K562 (cell line): ENCODE measurements around the gene NPIPA5. TPM values are rescaled to one million over a fixed set of nuclear protein-coding genes. Genes with fewer than 3 reads are reported as not detected.
"Not testable (repeated sequence)": the region's sequence is repeated elsewhere in the genome, so short reads cannot be mapped to it uniquely, and the experiment has no call there.

Source experiments
- ATAC-seq: fragments of 200-7000 bp; cut with Tn5 transposase; 3 replicates; pipeline ENCODE4 v1.9.1; 2020; ENCODE audit warnings: moderate library complexity
- BruUV-seq: library from RNA; stranded (reverse); fragments of 400-500 nt; replicated peaks from 2 replicates; lab custom pipeline; 2021; lab: Mats Ljungman, UMichigan
- CTCF ChIA-PET: fragments of 300-600 bp; formaldehyde crosslinking; extraction: SDS; loops from one replicate; lab custom pipeline; 2021; ENCODE audit warnings: low intra/inter-chr PET ratio; lab: Yijun Ruan, JAX
- POLR2A ChIA-PET: fragments of 300-600, 350-650 bp; sonication (Branson Sonifier 250); formaldehyde crosslinking; extraction: SDS; loops from one replicate; lab custom pipeline; 2021; ENCODE audit warnings: antibody characterized with exemption, inconsistent platforms; lab: Yijun Ruan, JAX
- DNase-seq, 4 experiments: peaks; one replicate each; pipeline versions ENCODE4 v3.0.0 to v3.0.0-alpha.2; 2011 to 2018; ENCODE audit warnings: low spot score in 3 of 4, mixed read lengths in 3 of 4; ENCODE audit errors: extremely low read depth in 1 of 4
- FAIRE-seq: peaks from 2 replicates; lab custom pipeline; 2011; peaks lifted over from hg19 to GRCh38; lab: Jason Lieb, UNC
- H2AFZ ChIP-seq: 2 replicates; pipeline ENCODE4 v1.6.0; 2011; ENCODE audit warnings: low read depth, low read length, control low read depth, inconsistent platforms
- H3K27ac ChIP-seq: fragments of 200-600 bp; 3 replicates; pipeline ENCODE4 v1.8.0; 2011; ENCODE audit warnings: low read depth, mild to moderate bottlenecking, control low read depth, inconsistent platforms, low read length, moderate library complexity, mixed read lengths; ENCODE audit errors: extremely low read depth
- H3K27me3 ChIP-seq, 2 experiments: fragments of 300-600 bp in 1 of 2; 2 replicates in 1 of 2; 3 replicates in 1 of 2; pipeline versions ENCODE4 v1.6.0 to v1.8.0; 2011; ENCODE audit warnings: inconsistent platforms in 2 of 2, low read length in 2 of 2, mild to moderate bottlenecking in 1 of 2, mixed read lengths in 1 of 2, moderate library complexity in 1 of 2; ENCODE audit not compliant: control insufficient read depth in 2 of 2, insufficient read depth in 2 of 2
- H3K36me3 ChIP-seq: fragments of 300-600 bp; 3 replicates; pipeline ENCODE4 v1.8.0; 2011; ENCODE audit warnings: mild to moderate bottlenecking, low read length, inconsistent platforms; ENCODE audit not compliant: control insufficient read depth, insufficient read depth
- H3K4me1 ChIP-seq, 2 experiments: fragments of 200-600 bp in 1 of 2; replicated peaks in 1 of 2; 2 replicates in 1 of 2; 3 replicates in 1 of 2; pipeline versions ENCODE4 v1.5.1 to v1.8.0; 2011; ENCODE audit warnings: inconsistent platforms in 2 of 2, low read length in 2 of 2, mild to moderate bottlenecking in 1 of 2, mixed read lengths in 1 of 2, moderate library complexity in 1 of 2; ENCODE audit not compliant: control insufficient read depth in 2 of 2, insufficient read depth in 2 of 2
- H3K4me2 ChIP-seq: 2 replicates; pipeline ENCODE4 v1.6.1; 2011; ENCODE audit warnings: low read length, control low read depth, inconsistent platforms, mixed read lengths; ENCODE audit not compliant: insufficient read depth
- H3K4me3 ChIP-seq: fragments of 200-600 bp; sonication (generic), shearing (Covaris generic); 2 replicates; pipeline ENCODE4 v1.5.1; 2016; ENCODE audit warnings: control low read depth, inconsistent platforms
- H3K79me2 ChIP-seq: fragments of 200-600 bp; 3 replicates; pipeline ENCODE4 v1.8.0; 2011; ENCODE audit warnings: low read length, inconsistent platforms; ENCODE audit not compliant: control insufficient read depth, insufficient read depth
- H3K9ac ChIP-seq, 2 experiments: 2 replicates each; pipeline versions ENCODE4 v1.6.0 to v1.6.1; 2011; ENCODE audit warnings: low read depth in 2 of 2, low read length in 2 of 2, control low read depth in 1 of 2, inconsistent platforms in 1 of 2, mild to moderate bottlenecking in 1 of 2, mixed read lengths in 1 of 2; ENCODE audit not compliant: insufficient read depth in 1 of 2
- H3K9me1 ChIP-seq: one replicate; pipeline ENCODE4 v1.6.0; 2011; ENCODE audit warnings: inconsistent platforms, mild to moderate bottlenecking, low read length, moderate library complexity; ENCODE audit not compliant: control insufficient read depth, insufficient read depth
- H3K9me3 ChIP-seq: replicated peaks from 2 replicates; pipeline ENCODE4 v1.5.1; 2011; ENCODE audit warnings: low read depth, low read length, inconsistent platforms; ENCODE audit not compliant: control insufficient read depth, insufficient read depth
- H4K20me1 ChIP-seq: replicated peaks from 2 replicates; pipeline ENCODE4 v1.6.1; 2011; ENCODE audit warnings: low read length, inconsistent platforms, mixed read lengths; ENCODE audit not compliant: control insufficient read depth, insufficient read depth
- HMBOX1 ChIP-seq: sonication (generic); IDR thresholded peaks from 2 replicates; pipeline ENCODE4 v1.6.1; 2016
- SPI1 ChIP-seq: IDR thresholded peaks from 2 replicates; pipeline ENCODE4 v1.6.1; 2011; ENCODE audit warnings: low read depth, low read length, control low read depth, borderline replicate concordance
- ZNF184 ChIP-seq: sonication (generic); formaldehyde crosslinking; IDR thresholded peaks from 2 replicates; pipeline ENCODE4 v1.5.0; 2020; ENCODE audit warnings: missing genetic modification reagents
- ZNF316 ChIP-seq: fragments of 450-650 bp; IDR thresholded peaks from 2 replicates; pipeline ENCODE4 v1.6.1; 2016
- ZNF445 ChIP-seq: fragments of 250-450 bp; sonication (Bioruptor Pico); IDR thresholded peaks from 2 replicates; pipeline ENCODE4 v1.4.0; 2020; ENCODE audit warnings: low read depth, mild to moderate bottlenecking, moderate library complexity
- WGBS: fragments of 100-300 bp; shearing (Covaris generic); methylation state at CpG from one replicate; pipeline ENCODE4 v1.1.6; 2016; ENCODE audit warnings: low coverage, mixed read lengths; ENCODE audit not compliant: insufficient coverage; ENCODE audit errors: missing lambda C conversion rate; 5-methylcytosine and 5-hydroxymethylcytosine counted together
- in situ Hi-C: fragments of 300-500 bp; cut with MboI; formaldehyde crosslinking; loops from 4 replicates; pipeline ENCODE4 v1.15.0; 2018; ENCODE audit warnings: inconsistent platforms, mixed read lengths
- intact Hi-C: fragments of 100-400 bp; cut with micrococcal nuclease; formaldehyde crosslinking; loops from 2 replicates; pipeline ENCODE4 v1.14.2; 2022
- polyA plus RNA-seq, 8 experiments: library from polyadenylated mRNA; depleted of rRNA in 4 of 8; stranded (reverse) in 5 of 8; unstranded in 3 of 8; fragments of >200 nt; fragmentation: Nextera tagmentation in 2 of 8; fragmentation: Illumina TruSeq in 1 of 8; extraction: Ambion mirVana in 2 of 8; extraction: Trizol in 1 of 8; gene quantifications; 2 replicates each; pipeline versions ENCODE4 v1.2.1 to v1.2.3, GENCODE V29; 2011 to 2014; ENCODE audit warnings: inconsistent platforms in 1 of 8, missing spikeins in 1 of 8
- total RNA-seq, 7 experiments: library from RNA; depleted of rRNA in 6 of 7; stranded (reverse); fragments of >200 nt in 6 of 7; fragmentation: Illumina TruSeq in 2 of 7; extraction: Trizol in 2 of 7; gene quantifications; 2 replicates each; pipeline versions ENCODE4 v1.2.1 to v1.2.3, GENCODE V29; 2011 to 2021; ENCODE audit warnings: low replicate concordance in 1 of 7

NPIPA5 gene
- total and polyA plus RNA-seq, 9 of the 15 experiments (the other 6 are each of a cell fraction or from before 2014, with no cell fraction given) = 2.2 to 17.0 (median 4.7) TPM

- intact Hi-C loops = no loop called here
- no peaks in the 10 kb centered on the region for H3K9me1 ChIP-seq
- 4% methylated on average over 14 of the region's 14 CpGs for WGBS
- DNase-seq (no peak), FAIRE-seq (no peak), ATAC-seq (no peak)
- H3K27ac ChIP-seq = no peak overlapping the region
- H4K20me1 ChIP-seq = no peaks in the 10 kb centered on the region
- no peak overlapping the region for H3K9ac ChIP-seq
- no peaks in the 10 kb centered on the region for H3K79me2 ChIP-seq
- no peak overlapping the region for H2AFZ ChIP-seq
- ChIA-PET CTCF (no interaction called here), POLR2A (interaction anchor here (0.7 kb wide), 1 partner anchor 794 kb away, joined by 4 read pairs; no protein-coding TSS in a partner anchor)
- in situ Hi-C loops = no loop called here
- H3K4me3 ChIP-seq = no peak overlapping the region
- no peak overlapping the region for H3K4me2 ChIP-seq
- no peaks in the 10 kb centered on the region for H3K36me3 ChIP-seq
- H3K27me3 ChIP-seq = peaks cover 5 to 19% of the 10 kb centered on the region in 2 experiments; a peak in 4 of 5 replicates
- no peaks in the 10 kb centered on the region for H3K4me1 ChIP-seq
- no TSS peak for BruUV-seq
- TF ChIP-seq ZNF445 (no peak), SPI1 (peak; percentile 79), ZNF184 (CRISPR knock-in tag) (no peak)
- H3K9me3 ChIP-seq = no peaks in the 10 kb centered on the region
These were observed 20.7 kb upstream of the NPIPA5 start for GRCh38 chr16:15398618-15399316.

GRCh38 chr16:15396948-15397594 is 19.0 kb upstream of the NPIPA5 start:
- ChIA-PET CTCF (no interaction called here), POLR2A (no interaction called here)
- no peaks in the 10 kb centered on the region for H3K36me3 ChIP-seq
- H3K27me3 ChIP-seq = peaks cover 5 to 16% of the 10 kb centered on the region in 2 experiments; a peak in 4 of 5 replicates
- no peak overlapping the region for H3K4me3 ChIP-seq
- H3K27ac ChIP-seq = no peak overlapping the region
- H3K9ac ChIP-seq = no peak overlapping the region
- no peaks in the 10 kb centered on the region for H4K20me1 ChIP-seq
- intact Hi-C loops = no loop called here
- FAIRE-seq (no peak), DNase-seq (no peak), ATAC-seq (no peak)
- H3K9me3 ChIP-seq = no peaks in the 10 kb centered on the region
- H3K9me1 ChIP-seq = no peaks in the 10 kb centered on the region
- H3K4me1 ChIP-seq = no peaks in the 10 kb centered on the region
- no TSS peak for BruUV-seq
- 0 out of 2 replicates have a peak, but pooled peaks have one; percentile 19 for TF ChIP-seq HMBOX1
- TF ChIP-seq ZNF316 = no peak
- H3K79me2 ChIP-seq = no peaks in the 10 kb centered on the region
- WGBS = 5% methylated on average over 10 of the region's 11 CpGs
- in situ Hi-C loops = no loop called here
- no peak overlapping the region for H2AFZ ChIP-seq
- H3K4me2 ChIP-seq = no peak overlapping the region

GRCh38 chr16:15396509-15396829 is 18.4 kb upstream of the NPIPA5 start:
- H3K4me1 ChIP-seq, H3K4me3 ChIP-seq, POLR2A ChIA-PET, intact Hi-C loops, H3K79me2 ChIP-seq, H2AFZ ChIP-seq, H4K20me1 ChIP-seq, H3K9ac ChIP-seq, H3K9me3 ChIP-seq, H3K36me3 ChIP-seq, H3K9me1 ChIP-seq, ATAC-seq, CTCF ChIA-PET, BruUV-seq, in situ Hi-C loops, H3K27ac ChIP-seq, DNase-seq, H3K4me2 ChIP-seq, FAIRE-seq: not testable (repeated sequence)
- WGBS = 16% methylated on average over 8 of the region's 8 CpGs
- H3K27me3 ChIP-seq = peaks cover 5 to 14% of the 10 kb centered on the region in 2 experiments; a peak in 4 of 5 replicates
